CD14-positive monocyte (primary cell): ENCODE measurements around the gene STAP1. TPM values are rescaled to one million over a fixed set of nuclear protein-coding genes. Genes with fewer than 3 reads are reported as not detected.

Source experiments
- DNase-seq, 3 donors: peaks; one replicate each; pipeline ENCODE4 v3.0.0-alpha.2; 2011 to 2022
- H2AFZ ChIP-seq: 2 replicates; pipeline ENCODE4 v1.6.0; 2012; ENCODE audit warnings: mild to moderate bottlenecking, low read depth, low read length, inconsistent platforms; ENCODE audit not compliant: insufficient read depth, poor library complexity, severe bottlenecking
- H3K27ac ChIP-seq, 2 donors: 1 replicate in 1 of 2; 2 replicates in 1 of 2; pipeline ENCODE4 v1.5.1; 2012 to 2013; ENCODE audit warnings: low read length in 2 of 2, control low read depth in 1 of 2, inconsistent platforms in 1 of 2, low read depth in 1 of 2, mild to moderate bottlenecking in 1 of 2
- H3K27me3 ChIP-seq, 2 donors: one replicate each; pipeline versions ENCODE4 v1.6.0 to v1.6.1; 2011 to 2013; ENCODE audit warnings: low read length in 2 of 2; ENCODE audit not compliant: control insufficient read depth in 2 of 2, insufficient read depth in 2 of 2
- H3K36me3 ChIP-seq, 2 donors: replicated peaks in 1 of 2; 1 replicate in 1 of 2; 2 replicates in 1 of 2; pipeline versions ENCODE4 v1.5.1 to v1.6.1; 2012 to 2013; ENCODE audit warnings: low read length in 2 of 2, control low read depth in 1 of 2, inconsistent platforms in 1 of 2, mild to moderate bottlenecking in 1 of 2; ENCODE audit not compliant: insufficient read depth in 2 of 2, control insufficient read depth in 1 of 2
- H3K4me1 ChIP-seq, 2 donors: 1 replicate in 1 of 2; 2 replicates in 1 of 2; pipeline versions ENCODE4 v1.5.1 to v1.6.1; 2012 to 2013; ENCODE audit warnings: low read length in 2 of 2, control low read depth in 1 of 2, inconsistent platforms in 1 of 2, mild to moderate bottlenecking in 1 of 2, moderate library complexity in 1 of 2; ENCODE audit not compliant: insufficient read depth in 2 of 2, control insufficient read depth in 1 of 2
- H3K4me2 ChIP-seq: replicated peaks from 2 replicates; pipeline ENCODE3; 2012; ENCODE audit warnings: low read length, moderate library complexity, mild to moderate bottlenecking; ENCODE audit not compliant: poor library complexity, severe bottlenecking; ENCODE audit errors: extremely low read depth
- H3K4me3 ChIP-seq, 3 experiments: fragments of 200-600 bp in 1 of 3; sonication (generic) in 1 of 3; replicated peaks in 1 of 3; 1 replicate in 2 of 3; 2 replicates in 1 of 3; pipeline ENCODE4 v1.5.1; 2011 to 2013; ENCODE audit warnings: low read length in 3 of 3, mild to moderate bottlenecking in 3 of 3, control low read depth in 2 of 3, low read depth in 2 of 3, inconsistent platforms in 1 of 3, moderate library complexity in 1 of 3
- H3K79me2 ChIP-seq: 2 replicates; pipeline ENCODE4 v1.6.0; 2012; ENCODE audit warnings: mild to moderate bottlenecking, control low read depth, inconsistent platforms, low read length, moderate library complexity; ENCODE audit not compliant: insufficient read depth
- H3K9ac ChIP-seq: 2 replicates; pipeline ENCODE4 v1.6.0; 2017; ENCODE audit warnings: low read length, mild to moderate bottlenecking; ENCODE audit not compliant: insufficient read depth, poor library complexity, severe bottlenecking
- H3K9me3 ChIP-seq, 2 donors: replicated peaks in 1 of 2; 1 replicate in 1 of 2; 2 replicates in 1 of 2; pipeline versions ENCODE4 v1.5.1 to v1.6.1; 2012 to 2013; ENCODE audit warnings: low read length in 2 of 2, control low read depth in 1 of 2; ENCODE audit not compliant: control insufficient read depth in 1 of 2, insufficient read depth in 1 of 2
- H4K20me1 ChIP-seq: 2 replicates; pipeline ENCODE4 v1.6.0; 2012; ENCODE audit warnings: mild to moderate bottlenecking, low read length, control low read depth, moderate library complexity; ENCODE audit not compliant: insufficient read depth
- H3K27ac Mint-ChIP-seq, 7 donors: one replicate each; pipeline ENCODE4 v1.8.0; 2020; ENCODE audit warnings: mild to moderate bottlenecking in 7 of 7, mixed read lengths in 7 of 7, moderate library complexity in 6 of 7, inconsistent platforms in 2 of 7
- H3K27me3 Mint-ChIP-seq, 3 donors: one replicate each; pipeline ENCODE4 v1.8.0; 2021 to 2022; ENCODE audit warnings: low read depth in 3 of 3, mild to moderate bottlenecking in 3 of 3, mixed read lengths in 3 of 3, moderate library complexity in 3 of 3, inconsistent platforms in 1 of 3
- H3K36me3 Mint-ChIP-seq, 2 donors: one replicate each; pipeline ENCODE4 v1.8.0; 2020; ENCODE audit warnings: mixed read lengths in 2 of 2, inconsistent platforms in 1 of 2, mild to moderate bottlenecking in 1 of 2
- H3K4me1 Mint-ChIP-seq: one replicate; pipeline ENCODE4 v1.8.0; 2020; ENCODE audit warnings: mild to moderate bottlenecking, mixed read lengths
- H3K4me3 Mint-ChIP-seq, 2 donors: one replicate each; pipeline ENCODE4 v1.8.0; 2020; ENCODE audit warnings: mild to moderate bottlenecking in 2 of 2, mixed read lengths in 2 of 2, moderate library complexity in 1 of 2
- H3K9me3 Mint-ChIP-seq, 7 donors: one replicate each; pipeline ENCODE4 v1.8.0; 2020 to 2022; ENCODE audit warnings: mixed read lengths in 7 of 7, mild to moderate bottlenecking in 6 of 7, moderate library complexity in 6 of 7, inconsistent platforms in 2 of 7
- CTCF ChIP-seq: fragments of 200-600 bp; IDR thresholded peaks from one replicate; pipeline ENCODE4 v1.8.0; 2022; ENCODE audit warnings: antibody characterized with exemption, mild to moderate bottlenecking
- WGBS: methylation state at CpG from one replicate; pipeline ENCODE4 v1.1.5; 2013; ENCODE audit warnings: missing lambda C conversion rate; ENCODE audit not compliant: insufficient coverage; 5-methylcytosine and 5-hydroxymethylcytosine counted together
- intact Hi-C, 2 donors: fragments of 100-400 bp; cut with micrococcal nuclease; formaldehyde crosslinking; loops; one replicate each; pipeline versions ENCODE4 v1.15.0 to v1.15.1; 2023
- polyA plus RNA-seq, 3 donors: library from polyadenylated mRNA; depleted of rRNA in 1 of 3; unstranded in 2 of 3; stranded (reverse) in 1 of 3; fragments of 300-500 nt in 2 of 3; fragments of >200 nt in 1 of 3; fragmentation: Illumina TruSeq in 2 of 3; gene quantifications; 1 replicate in 2 of 3; 2 replicates in 1 of 3; pipeline ENCODE4 v1.2.3, GENCODE V29; 2012 to 2021

STAP1 gene
- polyA plus RNA-seq, 3 donors = 0.13 to 0.14 TPM; not detected in 1

GRCh38 chr4:67546971-67547370 is 11.6 kb upstream of the STAP1 start:
- Histone ChIP-seq H3K4me2 (no peak overlapping the region), H3K4me1 (peaks cover 11 to 13% of the 10 kb centered on the region in 2 donors), H3K4me3 (no peak overlapping the region), H3K79me2 (peaks cover 33% of the 10 kb centered on the region), H3K27ac (no peak overlapping the region), H4K20me1 (no peaks in the 10 kb centered on the region), H3K36me3 (peaks cover 7 to 13% of the 10 kb centered on the region in 2 donors), H3K9ac (no peak overlapping the region), H3K27me3 (no peaks in the 10 kb centered on the region), H3K9me3 (no peaks in the 10 kb centered on the region), H2AFZ (peak overlapping the region; percentile 6)
- TF ChIP-seq CTCF = no peak
- H3K9me3 Mint-ChIP-seq = peaks cover 0 to 2% (median 0%) of the 10 kb centered on the region in 7 donors
- no CpG with 5 or more reads among the region's 4 CpGs for WGBS
- H3K27me3 Mint-ChIP-seq = no peaks in the 10 kb centered on the region
- peaks cover 21% of the 10 kb centered on the region for H3K4me1 Mint-ChIP-seq
- peaks cover 8 to 11% of the 10 kb centered on the region in 2 donors for H3K36me3 Mint-ChIP-seq
- intact Hi-C loops = loop anchor here in 1 of 2 donors (10.0 kb wide), 1 partner anchor 148 kb away; no protein-coding TSS in a partner anchor
- DNase-seq = no peak
- H3K4me3 Mint-ChIP-seq = no peak overlapping the region
- H3K27ac Mint-ChIP-seq = no peak overlapping the region

GRCh38 chr4:67549123-67549522 is 9.4 kb upstream of the STAP1 start:
- WGBS = no CpG with 5 or more reads among the region's 1 CpG
- H3K36me3 Mint-ChIP-seq = no peaks in the 10 kb centered on the region
- Histone ChIP-seq H3K79me2 (peaks cover 12% of the 10 kb centered on the region), H3K27ac (no peak overlapping the region), H3K36me3 (no peaks in the 10 kb centered on the region), H3K9ac (no peak overlapping the region), H3K27me3 (no peaks in the 10 kb centered on the region), H2AFZ (no peak overlapping the region), H3K4me1 (peaks cover 4 to 9% of the 10 kb centered on the region in 2 donors), H3K9me3 (no peaks in the 10 kb centered on the region), H3K4me3 (no peak overlapping the region), H3K4me2 (no peak overlapping the region), H4K20me1 (no peaks in the 10 kb centered on the region)
- DNase-seq = peak in 2 of 3 donors; percentile 8 to 9
- intact Hi-C loops = loop anchor here in 1 of 2 donors (10.0 kb wide), 1 partner anchor 146 kb away; no protein-coding TSS in a partner anchor
- peak; percentile 26 for TF ChIP-seq CTCF
- no peak overlapping the region for H3K4me3 Mint-ChIP-seq
- peaks cover 6% of the 10 kb centered on the region for H3K4me1 Mint-ChIP-seq
- H3K27me3 Mint-ChIP-seq = no peaks in the 10 kb centered on the region
- H3K27ac Mint-ChIP-seq = no peak overlapping the region
- peaks cover 0 to 2% (median 0%) of the 10 kb centered on the region in 7 donors for H3K9me3 Mint-ChIP-seq
